DOHH2 (cell line): ENCODE data around the gene TMTC2.

Source experiments
- H3F3A ChIP-seq: fragments of 200-600 bp; sonication (generic), shearing (Covaris generic); 2 replicates; pipeline ENCODE4 v1.6.0; 2016; ENCODE audit warnings: antibody characterized with exemption, mild to moderate bottlenecking; ENCODE audit not compliant: control insufficient read depth, insufficient read depth
- H3K27ac ChIP-seq: fragments of 200-600 bp; sonication (generic); 2 replicates; pipeline ENCODE4 v1.5.1; 2014; ENCODE audit warnings: low read depth, mild to moderate bottlenecking, low read length, moderate library complexity
- H3K27me3 ChIP-seq: fragments of 200-600 bp; sonication (generic); 2 replicates; pipeline ENCODE4 v1.6.1; 2014; ENCODE audit warnings: mild to moderate bottlenecking, low read length, mixed read lengths; ENCODE audit not compliant: control insufficient read depth
- H3K36me3 ChIP-seq: fragments of 200-600 bp; sonication (generic); 2 replicates; pipeline ENCODE4 v1.6.1; 2014; ENCODE audit warnings: mild to moderate bottlenecking, low read length, moderate library complexity, mixed read lengths; ENCODE audit not compliant: control insufficient read depth
- H3K4me1 ChIP-seq: fragments of 200-600 bp; sonication (generic); 2 replicates; pipeline ENCODE4 v1.6.1; 2014; ENCODE audit warnings: mild to moderate bottlenecking, low read length, mixed read lengths; ENCODE audit not compliant: control insufficient read depth
- H3K4me2 ChIP-seq: fragments of 200-600 bp; sonication (generic); 2 replicates; pipeline ENCODE4 v1.6.0; 2014; ENCODE audit warnings: mild to moderate bottlenecking, low read length, moderate library complexity
- H3K4me3 ChIP-seq: fragments of 200-600 bp; sonication (generic); 2 replicates; pipeline ENCODE4 v1.5.1; 2014; ENCODE audit warnings: mild to moderate bottlenecking, low read length, mixed read lengths
- H3K79me2 ChIP-seq: fragments of 200-600 bp; sonication (generic); 2 replicates; pipeline ENCODE4 v1.6.1; 2014; ENCODE audit warnings: mild to moderate bottlenecking, low read length, mixed read lengths; ENCODE audit not compliant: control insufficient read depth
- H3K9me2 ChIP-seq: fragments of 200-600 bp; sonication (generic); replicated peaks from 2 replicates; pipeline ENCODE4 v1.6.1; 2014; ENCODE audit warnings: mild to moderate bottlenecking, low read length, mixed read lengths; ENCODE audit not compliant: control insufficient read depth
- H3K9me3 ChIP-seq: fragments of 200-600 bp; sonication (generic); 2 replicates; pipeline ENCODE4 v1.6.1; 2014; ENCODE audit warnings: antibody characterized with exemption, low read length, mixed read lengths; ENCODE audit not compliant: control insufficient read depth, insufficient read depth
- H4K20me1 ChIP-seq: fragments of 200-600 bp; sonication (generic); 2 replicates; pipeline ENCODE4 v1.6.0; 2014; ENCODE audit warnings: low read depth, mild to moderate bottlenecking, antibody characterized with exemption, low read length, moderate library complexity; ENCODE audit not compliant: control insufficient read depth, insufficient read depth
- EZH2phosphoT487 ChIP-seq: fragments of 200-600 bp; sonication (generic); IDR thresholded peaks from 2 replicates; pipeline ENCODE4 v1.6.1; 2017; ENCODE audit warnings: borderline replicate concordance, mild to moderate bottlenecking, antibody characterized with exemption, low read length, moderate library complexity, mixed read lengths
- TF ChIP-seq, protein P1 (sequence below): fragments of 200-600 bp; sonication (generic); IDR thresholded peaks from one replicate; pipeline ENCODE4 v1.5.1; 2014; ENCODE audit warnings: antibody characterized with exemption, mild to moderate bottlenecking, low read depth, low read length; ENCODE audit not compliant: poor library complexity, severe bottlenecking

TMTC2 gene

DNA sequence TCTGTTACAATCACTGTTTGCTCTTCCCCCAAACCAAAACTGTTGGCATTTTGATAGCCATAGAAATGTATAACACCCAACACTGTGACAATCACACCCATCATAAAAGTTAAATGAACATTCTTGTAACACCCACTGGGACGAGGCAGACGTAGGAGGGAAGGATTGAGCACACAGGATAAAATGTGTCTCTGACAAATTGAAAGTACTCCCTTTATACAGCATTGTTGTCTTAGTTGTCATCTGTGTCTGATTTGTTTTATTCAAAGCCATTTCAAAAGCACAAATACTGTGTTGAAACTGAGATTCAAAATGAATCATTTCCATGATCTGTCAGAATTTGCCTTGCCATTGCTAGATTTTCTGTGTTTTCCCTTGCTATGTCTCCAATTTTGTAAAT is 436.3 kb downstream of the TMTC2 start:
- H3K4me1 ChIP-seq: no peaks in the 10 kb centered on the region
- no peak overlapping the region for H3K4me3 ChIP-seq
- no peaks in the 10 kb centered on the region for H4K20me1 ChIP-seq
- no peaks in the 10 kb centered on the region for H3K9me3 ChIP-seq
- H3K27me3 ChIP-seq: no peaks in the 10 kb centered on the region
- H3K27ac ChIP-seq: no peak overlapping the region
- H3K9me2 ChIP-seq: no peaks in the 10 kb centered on the region
- no peaks in the 10 kb centered on the region for H3K79me2 ChIP-seq
- H3F3A ChIP-seq: no peaks in the 10 kb centered on the region
- no peak overlapping the region for H3K4me2 ChIP-seq
- no peaks in the 10 kb centered on the region for H3K36me3 ChIP-seq
- TF ChIP-seq EZH2phosphoT487: no peak
- TF ChIP-seq, protein P1, sequence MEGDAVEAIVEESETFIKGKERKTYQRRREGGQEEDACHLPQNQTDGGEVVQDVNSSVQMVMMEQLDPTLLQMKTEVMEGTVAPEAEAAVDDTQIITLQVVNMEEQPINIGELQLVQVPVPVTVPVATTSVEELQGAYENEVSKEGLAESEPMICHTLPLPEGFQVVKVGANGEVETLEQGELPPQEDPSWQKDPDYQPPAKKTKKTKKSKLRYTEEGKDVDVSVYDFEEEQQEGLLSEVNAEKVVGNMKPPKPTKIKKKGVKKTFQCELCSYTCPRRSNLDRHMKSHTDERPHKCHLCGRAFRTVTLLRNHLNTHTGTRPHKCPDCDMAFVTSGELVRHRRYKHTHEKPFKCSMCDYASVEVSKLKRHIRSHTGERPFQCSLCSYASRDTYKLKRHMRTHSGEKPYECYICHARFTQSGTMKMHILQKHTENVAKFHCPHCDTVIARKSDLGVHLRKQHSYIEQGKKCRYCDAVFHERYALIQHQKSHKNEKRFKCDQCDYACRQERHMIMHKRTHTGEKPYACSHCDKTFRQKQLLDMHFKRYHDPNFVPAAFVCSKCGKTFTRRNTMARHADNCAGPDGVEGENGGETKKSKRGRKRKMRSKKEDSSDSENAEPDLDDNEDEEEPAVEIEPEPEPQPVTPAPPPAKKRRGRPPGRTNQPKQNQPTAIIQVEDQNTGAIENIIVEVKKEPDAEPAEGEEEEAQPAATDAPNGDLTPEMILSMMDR: no peak

DNA sequence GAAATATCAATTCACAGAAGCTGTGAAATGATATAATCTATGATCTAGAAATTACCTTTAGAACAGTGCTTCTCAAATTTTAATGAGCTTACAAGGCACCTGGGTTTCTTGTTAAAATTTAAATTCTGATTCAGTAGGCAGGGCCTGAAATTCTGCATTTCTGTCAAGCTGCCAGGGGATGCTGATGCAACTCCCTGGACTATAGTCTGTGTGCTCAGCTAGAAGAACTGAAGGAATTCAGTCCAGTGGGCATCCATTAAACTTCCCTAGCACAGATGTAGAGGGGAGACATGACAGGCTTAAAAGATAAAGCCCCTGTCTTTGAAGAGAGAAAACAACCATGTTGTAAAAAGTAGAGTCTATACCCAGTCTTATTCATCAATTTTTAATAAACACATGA is 441.8 kb downstream of the TMTC2 start:
- no peaks in the 10 kb centered on the region for H4K20me1 ChIP-seq
- H3K9me3 ChIP-seq: no peaks in the 10 kb centered on the region
- TF ChIP-seq, protein P1: no peak
- TF ChIP-seq EZH2phosphoT487: no peak
- H3K4me3 ChIP-seq: no peak overlapping the region
- H3K27ac ChIP-seq: no peak overlapping the region
- H3K4me1 ChIP-seq: no peaks in the 10 kb centered on the region
- no peaks in the 10 kb centered on the region for H3K27me3 ChIP-seq
- H3K9me2 ChIP-seq: no peaks in the 10 kb centered on the region
- H3K79me2 ChIP-seq: no peaks in the 10 kb centered on the region
- no peaks in the 10 kb centered on the region for H3K36me3 ChIP-seq
- no peaks in the 10 kb centered on the region for H3F3A ChIP-seq
- H3K4me2 ChIP-seq: no peak overlapping the region

DNA sequence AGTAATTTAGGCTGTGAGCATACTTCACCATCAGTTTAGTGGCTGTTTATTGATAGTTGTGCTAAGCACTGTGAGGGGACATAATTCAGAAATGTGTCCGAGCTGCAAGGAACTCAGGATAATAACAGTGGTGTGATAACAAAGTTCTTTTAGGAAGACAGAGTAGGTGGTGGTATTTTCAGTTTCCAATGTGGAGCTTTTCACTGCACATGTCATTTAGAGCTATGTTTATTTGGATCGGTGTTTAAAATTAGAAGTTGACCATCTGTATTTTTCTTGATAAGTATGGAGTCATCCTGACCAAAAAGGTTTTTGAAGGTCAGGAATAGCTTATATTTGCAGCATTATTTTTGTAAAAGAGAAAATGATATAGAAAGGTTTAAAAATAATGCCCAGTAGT is 443.5 kb downstream of the TMTC2 start:
- Histone ChIP-seq H3K79me2 (no peaks in the 10 kb centered on the region), H3K4me3 (no peak overlapping the region), H3K4me1 (no peaks in the 10 kb centered on the region), H3K36me3 (no peaks in the 10 kb centered on the region), H3K4me2 (no peak overlapping the region), H3F3A (no peaks in the 10 kb centered on the region), H3K27me3 (no peaks in the 10 kb centered on the region), H3K9me3 (no peaks in the 10 kb centered on the region), H3K27ac (no peak overlapping the region), H4K20me1 (no peaks in the 10 kb centered on the region), H3K9me2 (no peaks in the 10 kb centered on the region)
- no peak for TF ChIP-seq EZH2phosphoT487
- TF ChIP-seq, protein P1: no peak

DNA sequence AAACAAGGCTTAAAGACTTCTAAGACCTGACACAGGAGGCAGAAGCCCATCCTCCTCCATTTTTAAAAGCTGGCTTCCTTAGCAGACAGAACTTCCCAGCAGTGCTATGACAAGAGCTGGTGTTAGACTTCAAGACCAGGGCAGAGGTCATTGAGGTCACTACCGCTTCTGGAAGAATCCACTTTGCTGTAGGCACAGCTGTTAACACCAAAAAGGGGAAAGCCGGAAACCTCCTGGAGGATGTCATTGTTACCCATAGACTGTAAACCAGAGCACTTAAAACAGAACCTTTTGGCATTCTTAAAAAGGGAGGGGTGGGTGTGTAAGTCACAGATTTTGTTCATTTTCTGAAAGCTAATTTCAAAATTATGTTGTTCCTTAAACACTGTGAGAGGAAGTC is 445.7 kb downstream of the TMTC2 start:
- Histone ChIP-seq H3F3A (no peaks in the 10 kb centered on the region), H3K9me3 (no peaks in the 10 kb centered on the region), H3K4me3 (no peak overlapping the region), H3K27me3 (no peaks in the 10 kb centered on the region), H4K20me1 (no peaks in the 10 kb centered on the region), H3K4me2 (no peak overlapping the region), H3K9me2 (no peaks in the 10 kb centered on the region), H3K79me2 (no peaks in the 10 kb centered on the region), H3K36me3 (no peaks in the 10 kb centered on the region), H3K27ac (no peak overlapping the region), H3K4me1 (no peaks in the 10 kb centered on the region)
- TF ChIP-seq, protein P1: no peak
- no peak for TF ChIP-seq EZH2phosphoT487
